ENCODE results near the gene RPEL1.

RPEL1 gene

DNA sequence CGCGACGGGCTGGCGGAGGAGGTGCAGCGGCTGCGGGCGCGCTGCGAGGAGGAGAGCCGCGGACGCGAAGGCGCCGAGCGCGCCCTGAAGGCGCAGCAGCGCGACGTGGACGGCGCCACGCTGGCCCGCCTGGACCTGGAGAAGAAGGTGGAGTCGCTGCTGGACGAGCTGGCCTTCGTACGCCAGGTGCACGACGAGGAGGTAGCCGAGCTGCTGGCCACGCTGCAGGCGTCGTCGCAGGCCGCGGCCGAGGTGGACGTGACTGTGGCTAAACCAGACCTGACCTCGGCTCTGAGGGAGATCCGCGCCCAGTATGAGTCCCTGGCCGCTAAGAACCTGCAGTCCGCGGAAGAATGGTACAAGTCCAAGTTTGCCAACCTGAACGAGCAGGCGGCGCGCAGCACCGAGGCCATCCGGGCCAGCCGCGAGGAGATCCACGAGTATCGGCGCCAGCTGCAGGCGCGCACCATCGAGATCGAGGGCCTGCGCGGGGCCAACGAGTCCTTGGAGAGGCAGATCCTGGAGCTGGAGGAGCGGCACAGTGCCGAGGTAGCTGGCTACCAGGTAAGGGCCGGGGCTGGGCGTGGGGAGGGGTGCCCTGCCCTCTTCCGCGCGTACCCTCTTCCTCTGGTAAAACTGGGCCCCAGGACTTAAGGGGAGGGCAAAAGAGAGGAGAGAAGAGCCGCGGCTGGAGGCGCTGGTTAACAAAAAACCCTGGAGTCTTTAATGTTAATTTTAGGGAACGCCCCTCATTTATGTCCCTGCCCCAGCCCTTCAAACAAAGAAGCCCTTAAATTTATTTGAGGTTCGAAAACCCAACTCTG, 32.2 kb downstream of the RPEL1 start:
- in situ Hi-C loops (cut with MboI; ENCODE audit: low sequenced_read_pairs) = no loop called here

DNA sequence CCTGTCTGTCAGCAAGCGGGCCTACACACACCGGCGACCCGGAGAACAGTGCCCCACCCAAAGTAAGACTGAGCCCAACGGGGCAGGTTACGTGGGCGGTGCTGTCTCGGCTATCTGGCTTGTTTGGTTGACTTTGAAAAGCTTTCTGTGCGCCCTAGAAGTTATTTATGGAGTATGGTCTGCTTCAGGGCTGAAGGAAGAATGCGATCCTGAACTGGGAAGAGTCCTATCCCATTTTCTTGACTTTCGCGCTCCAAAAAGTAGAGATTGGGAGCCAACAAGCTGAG, 32.8 kb downstream of the RPEL1 start:
- in situ Hi-C loops (cut with MboI; ENCODE audit: low sequenced_read_pairs) = no loop called here

DNA sequence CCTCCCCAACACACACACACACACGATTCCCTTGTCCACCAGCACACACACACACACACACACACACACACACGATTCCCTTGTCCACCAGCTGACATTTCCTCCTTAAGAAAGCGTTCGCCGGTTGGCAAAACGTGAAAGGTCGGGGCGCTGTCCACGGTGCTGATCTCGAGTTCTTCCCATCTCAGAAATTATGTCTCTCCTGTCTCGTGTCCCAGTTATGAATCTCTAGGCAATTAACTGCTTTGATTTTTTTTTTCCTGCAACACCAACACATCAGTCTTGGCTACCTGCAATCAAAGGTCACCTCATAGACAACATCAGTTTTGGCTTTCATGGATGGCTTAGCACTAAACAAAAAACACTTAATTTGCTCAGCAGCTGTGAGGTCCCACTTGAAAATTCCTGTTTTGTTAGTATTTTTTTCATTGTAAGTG, 33.2 kb downstream of the RPEL1 start:
- in situ Hi-C loops (cut with MboI; ENCODE audit: low sequenced_read_pairs) = no loop called here

DNA sequence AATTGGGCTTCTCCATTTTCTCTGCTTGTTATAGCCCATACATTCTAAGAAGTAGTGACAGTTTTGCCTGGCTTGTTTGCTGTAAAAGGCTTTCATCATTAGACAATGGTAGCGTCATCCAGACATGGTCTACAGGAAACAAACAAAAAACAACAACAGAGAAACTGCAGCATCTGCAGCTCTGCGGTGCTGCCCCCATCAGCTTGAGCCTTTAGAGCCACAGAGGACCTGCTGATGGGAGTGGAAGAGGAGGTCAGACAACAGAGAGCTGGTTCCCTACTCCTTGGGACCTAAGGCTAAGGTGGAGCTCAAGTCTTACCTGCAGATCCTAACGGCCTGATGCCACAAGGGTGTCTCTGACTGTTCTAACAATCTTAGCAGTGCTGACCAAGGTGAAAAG, 34.3 kb downstream of the RPEL1 start:
- in situ Hi-C loops (cut with MboI; ENCODE audit: low sequenced_read_pairs) = no loop called here

DNA sequence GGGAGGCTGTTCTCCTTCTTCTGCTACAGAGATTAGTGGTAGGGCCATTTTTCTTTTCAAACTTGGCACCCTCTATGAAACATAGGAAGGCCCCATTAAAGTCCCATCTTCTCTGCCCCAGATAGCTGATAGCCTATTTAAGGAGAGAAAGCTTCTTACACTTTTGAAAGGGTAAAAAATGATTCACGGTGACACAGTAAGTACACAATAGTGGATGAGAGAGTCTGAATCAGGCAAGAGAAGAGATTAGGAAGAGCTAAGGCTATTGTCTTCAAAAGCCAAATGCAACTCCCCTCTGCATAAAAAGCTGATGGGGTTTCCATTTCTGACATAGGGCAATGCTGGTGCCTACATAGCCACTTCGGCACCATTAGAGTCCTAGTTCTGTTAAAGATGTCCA, 34.8 kb downstream of the RPEL1 start:
- in situ Hi-C loops (cut with MboI; ENCODE audit: low sequenced_read_pairs) = no loop called here

DNA sequence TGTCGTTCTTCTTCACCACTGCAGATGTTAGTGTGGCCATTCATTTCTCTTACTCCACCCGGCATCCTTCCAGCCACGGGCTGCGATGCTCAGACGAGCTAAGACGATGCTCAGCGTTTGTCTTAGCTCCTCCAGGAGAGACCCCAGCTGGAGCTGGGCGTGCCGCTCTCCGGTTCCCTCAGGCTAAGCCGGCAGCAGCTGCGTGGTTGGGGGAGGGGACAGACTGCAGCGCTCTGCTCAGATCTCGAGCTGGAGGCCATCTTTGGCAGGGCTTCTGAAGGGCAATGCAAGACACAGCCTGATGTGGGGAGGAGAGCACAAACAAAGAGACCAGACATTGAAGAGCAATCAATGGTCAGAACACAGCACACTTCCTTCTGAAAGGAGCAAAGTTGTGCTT, 36.1 kb downstream of the RPEL1 start:
- in situ Hi-C loops (cut with MboI; ENCODE audit: low sequenced_read_pairs) = no loop called here

DNA sequence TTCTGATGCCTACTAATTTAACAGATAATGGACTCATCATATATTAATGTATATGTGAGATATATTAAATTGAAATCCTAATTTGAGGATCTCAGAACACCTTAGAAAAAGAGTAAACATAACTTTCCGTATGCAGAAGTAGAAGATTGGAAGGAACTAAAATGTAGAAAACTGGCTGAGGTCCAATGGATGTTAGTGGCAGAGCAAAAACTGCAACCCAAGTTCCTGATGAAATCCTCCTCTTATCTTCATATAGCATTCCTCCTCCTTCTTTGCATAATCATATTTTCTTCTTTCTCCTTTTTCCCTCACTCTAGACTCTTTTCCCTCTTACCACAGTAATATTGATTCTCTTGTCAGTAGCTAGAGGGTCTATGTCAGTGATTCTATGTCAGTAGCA, 37.3 kb downstream of the RPEL1 start:
- in situ Hi-C loops (cut with MboI; ENCODE audit: low sequenced_read_pairs) = no loop called here

DNA sequence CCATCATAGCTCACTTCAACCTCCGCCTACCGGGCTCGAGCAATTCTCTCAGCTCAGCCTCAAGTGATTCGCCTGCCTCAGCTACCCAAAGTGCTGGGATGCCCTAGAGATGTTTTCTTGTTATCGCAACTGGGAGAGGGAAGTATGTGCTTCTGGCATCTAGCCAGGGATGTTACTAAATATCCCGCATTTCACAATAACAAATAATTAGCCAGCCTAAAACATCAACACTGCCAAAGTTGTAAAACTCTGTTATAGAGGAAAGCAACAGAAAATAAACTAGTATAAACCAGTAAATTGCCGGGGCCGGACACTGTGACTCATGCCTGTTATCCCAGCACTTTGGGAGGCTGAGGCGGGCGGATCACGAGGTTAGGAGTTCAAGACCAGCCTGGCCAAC, 38.5 kb downstream of the RPEL1 start:
- in situ Hi-C loops (cut with MboI; ENCODE audit: low sequenced_read_pairs) = no loop called here

DNA sequence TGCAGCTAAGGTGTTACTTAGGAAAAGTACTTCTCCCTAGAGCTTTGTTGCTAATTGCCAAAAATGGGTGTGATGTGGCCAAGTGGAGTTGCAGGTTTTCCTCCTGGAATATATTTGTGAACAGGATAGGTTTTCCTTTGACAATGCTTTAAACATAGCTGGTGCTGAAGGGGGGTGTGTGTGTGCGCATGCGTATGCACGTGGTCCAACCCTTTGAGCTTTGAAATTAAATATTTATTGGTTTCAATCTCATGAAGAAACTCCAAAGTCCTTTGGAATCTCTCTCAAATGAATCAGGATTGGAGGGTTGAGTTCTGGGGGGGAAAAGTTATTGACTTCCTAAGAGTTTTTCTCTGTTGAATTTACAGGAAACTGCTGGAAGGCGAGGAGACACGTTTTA, 42.3 kb downstream of the RPEL1 start:
- in situ Hi-C loops (cut with MboI; ENCODE audit: low sequenced_read_pairs) = no loop called here

DNA sequence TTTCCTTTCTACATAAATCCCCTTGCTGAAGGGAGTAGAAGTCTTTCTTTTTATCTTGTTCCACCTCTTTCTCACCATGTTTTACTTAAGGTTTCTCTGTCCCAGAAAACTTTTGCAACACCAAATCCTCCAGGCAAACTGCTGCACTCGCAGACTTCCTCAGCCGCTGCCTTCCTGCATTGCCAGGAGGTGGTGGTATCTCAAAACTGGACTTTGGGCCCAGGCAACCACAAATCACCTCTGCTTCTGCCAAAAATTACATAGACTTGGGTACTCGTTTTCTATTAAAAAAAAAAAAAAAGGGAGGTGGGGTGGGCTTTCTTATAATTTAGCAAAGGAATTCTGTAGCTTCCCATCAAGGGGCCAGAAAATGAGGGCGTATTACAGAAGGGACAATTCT, 45.9 kb downstream of the RPEL1 start:
- in situ Hi-C loops (cut with MboI; ENCODE audit: low sequenced_read_pairs) = no loop called here

DNA sequence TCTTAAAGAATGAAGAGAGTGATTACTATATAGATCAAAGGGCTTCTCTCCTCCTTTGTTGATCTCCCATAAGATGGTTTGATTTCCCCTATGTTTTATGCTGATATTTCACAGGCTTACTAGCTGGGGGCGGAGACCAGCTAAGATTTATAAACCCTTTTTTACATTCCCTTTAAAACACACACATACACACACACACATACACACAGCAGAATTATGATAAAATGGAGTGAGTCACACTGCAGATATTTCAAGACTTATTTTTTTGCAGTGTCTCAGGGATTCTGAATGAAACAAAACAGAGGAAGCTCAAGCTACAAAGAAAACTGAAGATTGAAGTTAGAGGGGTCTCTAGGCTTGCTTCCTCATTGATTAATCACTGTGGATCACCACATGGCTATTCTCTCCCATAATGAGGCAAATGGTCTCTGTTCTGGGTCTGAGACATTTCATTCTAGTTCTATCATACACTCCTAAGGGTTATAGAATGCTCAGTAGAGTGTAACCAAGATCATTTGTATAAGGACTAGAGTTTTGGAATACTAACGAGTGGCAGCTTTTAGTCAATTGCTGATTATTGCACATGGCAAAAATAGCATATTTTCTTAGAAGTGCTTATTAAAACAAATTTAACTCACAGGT, 49.8 kb downstream of the RPEL1 start:
- in situ Hi-C loops (cut with MboI; ENCODE audit: low sequenced_read_pairs) = no loop called here

All from HL-60/S4 treated with phorbol 12-myristate 13-acetate at 8.2 ng/mL for 4 days and 3 days (cell line).